GM21367 (cell line): Measurements from ENCODE around the gene INPP1.
"Not testable (repeated sequence)": the region's sequence is repeated elsewhere in the genome, so short reads cannot be mapped to it uniquely, and the experiment has no call there.

ENCODE experiments used
- ATAC-seq: cut with Tn5 transposase; IDR thresholded peaks from one replicate; pipeline ENCODE4 v1.9.1; 2021; ENCODE audit not compliant: unreplicated experiment

INPP1 gene, protein sequence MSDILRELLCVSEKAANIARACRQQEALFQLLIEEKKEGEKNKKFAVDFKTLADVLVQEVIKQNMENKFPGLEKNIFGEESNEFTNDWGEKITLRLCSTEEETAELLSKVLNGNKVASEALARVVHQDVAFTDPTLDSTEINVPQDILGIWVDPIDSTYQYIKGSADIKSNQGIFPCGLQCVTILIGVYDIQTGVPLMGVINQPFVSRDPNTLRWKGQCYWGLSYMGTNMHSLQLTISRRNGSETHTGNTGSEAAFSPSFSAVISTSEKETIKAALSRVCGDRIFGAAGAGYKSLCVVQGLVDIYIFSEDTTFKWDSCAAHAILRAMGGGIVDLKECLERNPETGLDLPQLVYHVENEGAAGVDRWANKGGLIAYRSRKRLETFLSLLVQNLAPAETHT

GRCh38 chr2:190343536-190344275 lies at the start of gene INPP1:
Gene INPP1 (plus strand): TSS chr2:190343589. CDS start chr2:190360103, 16,514 bp downstream.
- ATAC-seq, result peak; percentile 54

GRCh38 chr2:190297880-190298279 lies 45.5 kb upstream of the INPP1 start:
- not testable (repeated sequence) for ATAC-seq

DNA sequence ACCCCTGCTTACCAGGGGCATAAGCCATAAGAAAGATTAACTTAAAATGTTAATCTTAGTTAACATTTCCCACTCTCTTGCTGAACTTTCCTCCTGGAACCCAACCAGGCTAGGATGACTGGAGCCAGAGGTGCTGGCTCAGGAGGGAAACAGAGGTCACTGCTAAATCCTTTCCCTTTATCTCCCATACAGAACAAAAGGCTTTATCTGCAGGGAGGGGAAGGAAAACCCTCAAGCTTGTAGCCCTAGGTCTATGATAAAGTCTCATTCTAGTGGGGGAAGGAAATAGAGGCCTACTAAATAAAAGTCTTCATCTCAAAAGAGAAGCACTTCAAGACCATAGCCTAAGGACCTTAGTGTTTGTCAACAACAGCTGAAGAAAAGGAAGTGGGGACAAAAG lies 42.4 kb upstream of the INPP1 start:
- no peak for ATAC-seq

DNA sequence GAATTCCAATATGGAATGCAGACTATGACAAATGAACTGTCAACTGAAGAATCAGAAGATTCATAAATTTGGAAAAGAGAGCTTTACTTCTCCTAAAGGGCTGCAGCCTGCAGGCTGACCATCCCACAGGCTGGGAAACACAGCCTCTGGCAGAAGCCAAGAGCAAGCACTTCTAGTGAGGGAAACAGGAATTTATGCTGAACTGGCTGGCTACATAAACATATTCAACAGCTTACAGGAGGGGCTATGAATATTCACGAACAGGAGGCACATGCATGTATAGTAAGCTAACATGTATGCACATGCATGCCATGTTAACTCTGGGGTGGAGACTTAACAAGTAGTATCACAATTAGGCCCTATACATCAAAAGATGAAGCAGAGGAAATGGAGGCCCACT lies 41.3 kb upstream of the INPP1 start:
- no peak for ATAC-seq

DNA sequence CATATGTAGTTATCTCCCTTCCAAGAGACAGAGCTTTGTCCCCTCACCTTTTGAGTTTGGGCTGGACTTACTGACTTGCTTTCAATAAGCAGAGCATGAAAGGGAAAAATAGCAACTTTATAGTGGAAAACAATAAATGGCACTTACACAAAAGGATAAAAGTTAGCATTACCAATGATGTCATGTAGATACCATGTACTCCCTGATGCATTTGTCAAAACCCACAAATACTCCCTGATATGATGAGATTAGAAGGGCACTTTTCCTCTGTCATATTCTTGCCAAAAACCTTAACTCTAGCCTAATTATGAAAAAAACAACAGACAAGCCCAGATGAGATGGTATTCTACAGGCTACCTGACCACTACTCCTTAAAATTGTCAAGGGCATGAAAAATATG lies 39.7 kb upstream of the INPP1 start:
- no peak for ATAC-seq

GRCh38 chr2:190304404-190304803 lies 39.0 kb upstream of the INPP1 start:
- no peak for ATAC-seq

GRCh38 chr2:190308031-190308430 lies 35.4 kb upstream of the INPP1 start:
- ATAC-seq, result no peak

- no peak for ATAC-seq
These were observed 31.3 kb upstream of the INPP1 start for GRCh38 chr2:190311893-190312634.

DNA sequence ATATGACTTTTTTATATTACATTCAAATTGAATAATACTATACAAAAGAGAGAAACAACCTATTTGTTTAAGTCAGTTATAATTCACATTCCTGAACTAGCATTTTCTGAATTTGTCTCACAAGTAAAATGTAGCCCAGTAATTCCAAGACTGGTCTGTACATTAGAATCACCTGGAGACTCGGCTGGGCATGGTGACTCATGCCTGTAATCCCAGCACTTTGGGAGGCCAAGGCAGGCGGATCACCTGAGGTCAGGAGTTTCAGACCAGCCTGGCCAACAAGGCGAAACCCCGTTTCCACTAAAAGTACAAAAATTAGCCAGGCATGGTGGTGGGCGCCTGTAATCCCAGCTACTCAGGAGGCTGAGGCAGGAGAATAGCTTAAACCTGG lies 30.8 kb upstream of the INPP1 start:
- ATAC-seq, result not testable (repeated sequence)

DNA sequence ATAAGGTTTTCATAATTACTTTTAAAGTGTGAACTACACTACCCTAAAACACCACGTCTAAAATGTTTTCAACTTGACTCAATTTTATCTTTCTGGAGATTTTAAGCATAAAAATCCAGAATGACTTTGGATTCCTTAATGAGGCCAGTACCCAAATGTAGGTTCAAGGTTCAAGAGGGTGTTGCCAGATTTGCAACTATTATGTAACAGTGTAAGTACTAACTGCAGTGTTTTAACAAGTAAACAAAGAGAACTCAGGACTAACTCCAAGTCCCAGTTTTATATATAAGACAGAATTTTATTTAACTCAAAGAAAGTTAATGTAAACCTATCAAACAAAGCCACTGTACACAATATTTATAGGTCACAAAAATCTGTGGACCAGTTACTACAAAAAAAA lies 29.5 kb upstream of the INPP1 start:
- no peak for ATAC-seq

DNA sequence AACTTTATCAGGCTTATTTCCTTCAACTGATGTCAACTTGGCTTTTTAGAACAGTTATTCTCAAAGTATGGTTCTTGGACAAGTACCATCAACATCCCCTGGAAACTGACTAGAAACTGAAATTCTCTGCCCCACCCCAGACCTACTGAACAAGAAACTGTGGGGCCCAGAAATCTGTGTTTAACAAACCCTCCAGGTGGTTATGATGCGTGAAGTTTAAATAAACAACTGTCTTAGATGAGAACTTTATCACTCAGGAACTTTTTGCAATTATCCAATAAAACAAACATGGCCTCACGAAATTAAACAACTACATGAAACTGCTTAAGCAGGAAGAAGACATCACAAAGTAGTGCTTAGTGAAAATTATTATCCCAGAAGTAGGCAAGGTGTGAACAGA lies 28.1 kb upstream of the INPP1 start:
- ATAC-seq, result no peak

DNA sequence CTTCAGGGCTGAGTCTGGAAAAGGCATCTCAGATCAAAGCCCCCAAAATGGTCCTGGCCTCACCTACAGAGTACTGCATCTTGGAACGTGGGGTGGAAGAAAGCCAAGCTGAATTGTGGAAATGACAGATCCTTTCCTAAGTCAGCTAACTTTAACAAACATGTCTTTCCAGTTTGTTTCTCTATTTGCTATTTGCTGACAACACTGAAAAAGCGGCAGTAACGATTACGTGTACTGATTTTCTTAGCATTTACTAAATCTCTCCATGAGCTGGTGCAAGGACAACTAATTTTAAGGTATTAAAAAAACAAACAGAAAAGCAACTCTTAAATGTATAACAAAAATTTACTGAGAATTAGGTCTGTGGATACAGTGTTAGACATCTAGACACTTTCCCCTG lies 24.9 kb upstream of the INPP1 start:
- ATAC-seq, result no peak

GRCh38 chr2:190318931-190319554 lies 24.3 kb upstream of the INPP1 start:
- ATAC-seq, result peak; percentile 29

DNA sequence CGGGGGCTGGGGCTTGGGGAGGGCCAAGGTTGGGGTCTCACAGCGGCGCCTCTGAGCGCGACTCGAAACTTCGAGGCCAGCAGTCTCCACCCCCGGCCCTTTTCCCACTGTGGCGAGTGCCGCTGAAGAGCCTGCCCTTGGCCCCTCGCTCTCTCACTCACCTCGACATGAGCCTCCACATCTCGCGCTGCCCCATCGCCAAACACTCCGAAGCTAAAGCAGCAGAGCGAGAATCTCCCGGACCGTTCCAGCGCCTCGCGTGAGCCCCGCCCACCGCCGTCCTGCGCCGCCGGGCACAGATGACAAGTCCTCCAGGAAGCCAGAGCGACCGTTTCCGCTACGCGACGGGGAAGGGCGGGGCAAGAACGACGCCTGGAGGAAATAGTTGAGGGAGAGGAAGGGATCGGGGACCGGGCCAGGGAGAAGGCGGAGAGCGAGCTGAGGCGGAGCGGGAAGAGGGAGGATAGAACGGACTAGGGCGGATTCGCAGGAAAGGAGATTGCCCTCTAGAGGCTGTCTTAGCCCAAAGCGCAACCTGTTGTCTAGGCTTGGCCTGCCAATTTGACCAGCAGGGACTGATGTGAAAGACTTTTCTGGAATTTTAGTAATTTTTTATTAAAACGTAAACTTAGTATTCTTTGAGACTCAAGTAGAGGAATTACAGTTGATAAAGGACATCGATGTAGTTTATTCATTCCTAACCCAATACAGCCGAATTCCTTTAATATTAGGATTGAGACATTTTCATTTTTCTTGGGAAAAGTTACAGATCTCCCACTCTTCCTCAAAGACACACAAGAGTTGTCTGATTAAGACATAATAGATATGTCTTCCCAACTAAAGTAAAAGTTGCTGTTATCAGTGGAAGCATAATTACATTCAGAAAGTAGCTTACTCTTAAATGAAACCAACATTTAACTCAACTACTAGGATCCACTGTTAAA lies 23.6 kb upstream of the INPP1 start, which contains the start of gene HIBCH:
Gene HIBCH (minus strand): TSS at position 272 of the 944 bp plus-strand sequence. CDS start 76 bp downstream, at position 196.
- ATAC-seq, result peak; percentile 92

- no peak for ATAC-seq
These were observed 22.7 kb upstream of the INPP1 start for GRCh38 chr2:190320696-190321095.

- ATAC-seq, result no peak
These were observed 20.0 kb upstream of the INPP1 start for GRCh38 chr2:190323406-190323805.

GRCh38 chr2:190325588-190325987 lies 17.8 kb upstream of the INPP1 start:
- no peak for ATAC-seq

DNA sequence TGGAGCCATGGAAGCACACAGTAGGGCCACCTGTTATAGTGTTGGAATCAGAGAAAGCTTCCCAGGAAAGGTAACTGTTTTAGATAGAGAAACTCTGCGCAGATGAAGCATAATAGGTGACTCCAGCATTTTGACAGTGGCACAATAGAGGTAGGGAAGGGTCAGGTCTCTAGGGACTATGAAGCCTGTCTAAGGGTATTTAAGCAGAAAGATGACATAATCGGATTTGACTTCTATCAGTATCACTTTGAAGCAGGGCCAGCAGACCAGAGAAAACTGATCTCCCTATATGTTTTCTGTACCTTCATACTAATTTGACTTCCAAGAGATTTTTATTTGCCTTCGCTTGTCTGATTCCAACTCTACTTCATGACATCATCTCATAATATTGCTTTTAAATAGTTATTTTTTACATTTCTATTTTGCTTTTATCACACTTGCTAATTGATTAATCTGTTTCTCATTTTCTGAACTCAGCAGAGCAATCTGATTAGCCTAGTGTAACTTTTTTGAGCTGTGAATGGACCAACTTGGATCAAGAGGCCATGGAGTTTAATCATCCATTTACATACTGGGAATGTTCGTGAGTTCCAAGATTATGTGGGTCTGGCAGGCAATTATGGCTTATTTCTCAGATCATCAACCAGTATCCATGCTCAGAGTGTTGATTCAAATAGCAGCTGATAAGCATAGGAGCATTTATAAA lies 15.4 kb upstream of the INPP1 start:
- no peak for ATAC-seq

DNA sequence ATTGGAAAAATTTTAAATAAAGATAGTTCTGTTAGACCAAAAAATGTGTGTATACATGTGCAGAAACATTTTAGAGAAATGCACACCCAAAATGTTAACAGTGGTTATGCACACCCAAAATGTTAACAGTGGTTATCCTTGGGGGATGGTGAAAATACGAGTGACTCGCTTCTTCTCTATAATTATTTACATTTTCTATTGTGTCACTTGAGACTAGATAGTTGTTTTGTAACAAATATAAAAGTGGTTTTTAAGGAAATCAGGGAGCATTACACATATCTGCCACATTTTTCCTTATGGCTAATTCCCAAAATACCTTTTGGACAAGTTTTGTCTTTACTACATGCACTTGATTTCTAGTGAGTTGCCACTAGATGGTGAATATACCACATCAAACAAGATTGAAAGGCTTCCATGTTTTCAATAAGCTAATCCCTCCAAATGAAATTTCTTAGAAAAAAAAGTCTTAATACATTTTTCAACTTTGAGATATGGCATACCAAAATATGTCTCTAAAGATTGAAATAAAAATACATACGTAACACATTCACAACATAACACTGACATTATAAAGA lies 14.7 kb upstream of the INPP1 start:
- ATAC-seq, result no peak
